ENCODE results near the gene CSTPP1. TPM values are rescaled to one million over a fixed set of nuclear protein-coding genes. Genes with fewer than 3 reads are reported as not detected.

The CSTPP1 gene
- total and polyA plus RNA-seq, 5 donors from 2014 or later: 15.1 to 18.3 (median 15.5) TPM

DNA sequence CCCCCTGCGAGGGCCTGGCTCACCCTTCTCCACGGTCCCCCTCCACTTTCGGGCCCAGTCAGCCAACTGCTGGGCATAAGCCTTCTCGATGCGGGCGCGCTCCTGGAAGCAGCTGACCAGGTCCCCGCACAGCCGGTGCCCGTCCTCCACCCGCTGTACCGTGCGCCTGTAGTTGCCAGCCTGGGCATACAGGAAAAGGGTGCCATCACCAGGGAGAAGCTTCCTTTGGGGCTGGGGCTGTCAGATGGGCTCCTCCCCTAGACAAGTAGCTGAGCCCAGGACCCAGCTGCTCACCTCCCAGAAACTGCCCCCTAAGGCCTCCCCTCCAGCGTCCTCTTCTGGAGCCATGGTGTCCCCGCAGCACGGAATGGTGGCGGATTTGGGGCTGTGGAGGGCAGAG lies 245.8 kb downstream of the CSTPP1 start:
- Mint-ChIP-seq H3K27ac (no peak overlapping the region), H3K9me3 (no peaks in the 10 kb centered on the region), H3K36me3 (no peaks in the 10 kb centered on the region), H3K4me1 (peaks cover 0 to 18% (median 8%) of the 10 kb centered on the region in 4 donors), H3K4me3 (no peak overlapping the region), H3K27me3 (peaks cover 20% of the 10 kb centered on the region)
- peaks cover 4% of the 10 kb centered on the region for H3K27me3 ChIP-seq (ENCODE audit: control insufficient read depth, insufficient read depth, low read length)
- no peak overlapping the region for H3K27ac ChIP-seq (ENCODE audit: insufficient read depth, low read length, poor library complexity, severe bottlenecking)
- peaks cover 29% of the 10 kb centered on the region for H3K4me1 ChIP-seq (ENCODE audit: control insufficient read depth, insufficient read depth, low read length, poor library complexity, severe bottlenecking)
- no peaks in the 10 kb centered on the region for H3K36me3 ChIP-seq (ENCODE audit: control insufficient read depth, insufficient read depth, low read length)
- ATAC-seq (ENCODE audit: low read depth in 2 of 2) (no peak), DNase-seq (no peak)
- no peak overlapping the region for H3K4me3 ChIP-seq (ENCODE audit: low read depth, low read length)
- H3K9me3 ChIP-seq (ENCODE audit: control insufficient read depth in 2 of 2, low read length in 2 of 2): no peaks in the 10 kb centered on the region

GRCh38 chr11:47183031-47183856 lies 246.7 kb downstream of the CSTPP1 start:
- H3K27ac Mint-ChIP-seq: no peak overlapping the region
- Histone ChIP-seq H3K9me3 (ENCODE audit: control insufficient read depth in 2 of 2, low read length in 2 of 2) (no peaks in the 10 kb centered on the region), H3K4me1 (ENCODE audit: control insufficient read depth, insufficient read depth, low read length, poor library complexity, severe bottlenecking) (peaks cover 22% of the 10 kb centered on the region), H3K36me3 (ENCODE audit: control insufficient read depth, insufficient read depth, low read length) (no peaks in the 10 kb centered on the region), H3K27me3 (ENCODE audit: control insufficient read depth, insufficient read depth, low read length) (peaks cover 10% of the 10 kb centered on the region), H3K4me3 (ENCODE audit: low read depth, low read length) (no peak overlapping the region), H3K27ac (ENCODE audit: insufficient read depth, low read length, poor library complexity, severe bottlenecking) (no peak overlapping the region)
- ATAC-seq (ENCODE audit: low read depth in 2 of 2): no peak
- H3K36me3 Mint-ChIP-seq: no peaks in the 10 kb centered on the region
- no peaks in the 10 kb centered on the region for H3K9me3 Mint-ChIP-seq
- no peak for DNase-seq
- H3K4me1 Mint-ChIP-seq: peaks cover 0 to 15% (median 5%) of the 10 kb centered on the region in 4 donors
- peak overlapping the region in 2 of 4 donors; percentile 32 to 48 for H3K4me3 Mint-ChIP-seq
- H3K27me3 Mint-ChIP-seq: peaks cover 29% of the 10 kb centered on the region

- no peaks in the 10 kb centered on the region for H3K36me3 ChIP-seq (ENCODE audit: control insufficient read depth, insufficient read depth, low read length)
- H3K9me3 Mint-ChIP-seq: no peaks in the 10 kb centered on the region
- peaks cover 12% of the 10 kb centered on the region for H3K27me3 ChIP-seq (ENCODE audit: control insufficient read depth, insufficient read depth, low read length)
- ATAC-seq (ENCODE audit: low read depth in 2 of 2): no peak
- H3K36me3 Mint-ChIP-seq: no peaks in the 10 kb centered on the region
- no peak for DNase-seq
- no peaks in the 10 kb centered on the region for H3K9me3 ChIP-seq (ENCODE audit: control insufficient read depth in 2 of 2, low read length in 2 of 2)
- no peak overlapping the region for H3K27ac Mint-ChIP-seq
- peaks cover 33% of the 10 kb centered on the region for H3K27me3 Mint-ChIP-seq
- H3K4me1 Mint-ChIP-seq: peaks cover 0 to 15% (median 5%) of the 10 kb centered on the region in 4 donors
- peaks cover 21% of the 10 kb centered on the region for H3K4me1 ChIP-seq (ENCODE audit: control insufficient read depth, insufficient read depth, low read length, poor library complexity, severe bottlenecking)
- no peak overlapping the region for H3K4me3 ChIP-seq (ENCODE audit: low read depth, low read length)
- peak overlapping the region in 1 of 4 donors; percentile 54 for H3K4me3 Mint-ChIP-seq
- no peak overlapping the region for H3K27ac ChIP-seq (ENCODE audit: insufficient read depth, low read length, poor library complexity, severe bottlenecking)
These were observed 247.4 kb downstream of the CSTPP1 start for GRCh38 chr11:47183969-47184368.

DNA sequence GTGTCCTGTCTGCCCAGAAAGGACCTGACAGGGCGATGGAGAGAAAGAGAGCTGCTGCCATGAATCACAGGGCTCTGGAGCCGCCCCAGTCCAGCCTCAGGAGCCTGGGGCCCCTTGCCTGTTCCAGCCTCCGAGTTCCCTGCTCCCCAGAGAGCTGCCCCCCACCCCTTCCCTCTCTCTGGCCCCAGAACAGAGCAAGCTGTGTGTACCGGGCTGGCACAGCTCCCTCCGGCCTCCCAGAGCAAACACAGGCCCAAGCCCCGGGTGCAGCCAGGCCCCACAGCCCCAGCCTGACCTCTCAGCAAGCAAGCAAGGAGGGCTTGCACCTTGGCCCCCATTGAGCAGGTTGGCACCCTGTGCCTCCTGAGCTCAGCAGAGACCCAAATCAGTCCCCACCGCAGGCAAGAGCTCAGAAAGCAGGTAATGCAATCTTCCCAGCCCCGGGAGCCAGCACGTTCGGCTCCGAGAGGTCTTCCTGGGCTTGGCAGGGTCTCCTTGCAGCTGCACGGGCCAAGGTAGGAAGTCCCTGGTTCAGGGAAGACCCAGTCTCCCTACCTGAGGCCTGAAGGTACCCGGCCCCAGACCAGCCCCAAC lies 248.2 kb downstream of the CSTPP1 start:
- Mint-ChIP-seq H3K4me3 (peak overlapping the region in 3 of 4 donors; percentile 38 to 54 (median 54)), H3K9me3 (no peaks in the 10 kb centered on the region), H3K27me3 (peaks cover 40% of the 10 kb centered on the region), H3K36me3 (no peaks in the 10 kb centered on the region), H3K4me1 (peaks cover 0 to 12% (median 3%) of the 10 kb centered on the region in 4 donors), H3K27ac (no peak overlapping the region)
- Histone ChIP-seq H3K36me3 (ENCODE audit: control insufficient read depth, insufficient read depth, low read length) (no peaks in the 10 kb centered on the region), H3K4me1 (ENCODE audit: control insufficient read depth, insufficient read depth, low read length, poor library complexity, severe bottlenecking) (peaks cover 21% of the 10 kb centered on the region), H3K27me3 (ENCODE audit: control insufficient read depth, insufficient read depth, low read length) (peaks cover 17% of the 10 kb centered on the region), H3K4me3 (ENCODE audit: low read depth, low read length) (no peak overlapping the region), H3K9me3 (ENCODE audit: control insufficient read depth in 2 of 2, low read length in 2 of 2) (no peaks in the 10 kb centered on the region), H3K27ac (ENCODE audit: insufficient read depth, low read length, poor library complexity, severe bottlenecking) (no peak overlapping the region)
- DNase-seq (no peak), ATAC-seq (ENCODE audit: low read depth in 2 of 2) (no peak)

- Mint-ChIP-seq H3K27ac (no peak overlapping the region), H3K36me3 (no peaks in the 10 kb centered on the region), H3K27me3 (peaks cover 40% of the 10 kb centered on the region), H3K4me3 (peak overlapping the region in 3 of 4 donors; percentile 24 to 51 (median 48)), H3K4me1 (peaks cover 0 to 12% (median 3%) of the 10 kb centered on the region in 4 donors), H3K9me3 (no peaks in the 10 kb centered on the region)
- Histone ChIP-seq H3K27ac (ENCODE audit: insufficient read depth, low read length, poor library complexity, severe bottlenecking) (no peak overlapping the region), H3K9me3 (ENCODE audit: control insufficient read depth in 2 of 2, low read length in 2 of 2) (no peaks in the 10 kb centered on the region), H3K36me3 (ENCODE audit: control insufficient read depth, insufficient read depth, low read length) (no peaks in the 10 kb centered on the region), H3K4me1 (ENCODE audit: control insufficient read depth, insufficient read depth, low read length, poor library complexity, severe bottlenecking) (peaks cover 21% of the 10 kb centered on the region), H3K4me3 (ENCODE audit: low read depth, low read length) (no peak overlapping the region), H3K27me3 (ENCODE audit: control insufficient read depth, insufficient read depth, low read length) (peaks cover 17% of the 10 kb centered on the region)
- no peak for DNase-seq
- ATAC-seq (ENCODE audit: low read depth in 2 of 2): no peak
These were observed 248.9 kb downstream of the CSTPP1 start for GRCh38 chr11:47185305-47186075.

DNA sequence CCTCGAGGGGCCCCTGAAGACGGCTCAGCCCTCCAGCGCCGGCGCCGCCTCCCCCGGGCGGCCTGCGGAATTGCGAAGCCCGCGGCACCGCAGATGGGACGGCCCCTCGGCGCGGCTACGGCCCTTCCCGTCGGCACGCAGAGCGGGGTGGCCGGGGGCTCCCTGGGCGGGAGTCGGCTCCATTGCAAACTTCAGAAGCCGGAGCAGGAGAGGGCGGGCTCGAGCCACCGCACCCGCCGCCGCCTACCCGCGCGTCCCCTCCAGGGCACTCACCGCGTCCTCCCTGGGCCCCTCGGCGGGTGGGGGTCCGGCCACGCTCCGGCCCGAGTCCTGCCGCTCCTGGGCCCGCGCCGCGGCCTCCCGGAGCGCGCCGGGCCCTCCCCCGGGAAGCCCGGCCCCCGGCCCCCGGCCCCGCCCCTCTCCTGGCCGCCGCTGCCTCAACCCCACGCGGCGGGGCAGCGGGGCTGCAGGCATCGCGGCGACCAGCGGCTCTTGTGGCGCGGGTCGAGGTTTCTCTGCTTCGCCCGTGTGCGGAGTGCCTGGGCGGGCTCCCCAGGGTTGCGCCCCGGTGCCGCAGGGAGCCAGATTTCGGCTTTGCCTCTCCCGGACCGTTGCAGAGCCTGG lies 249.6 kb downstream of the CSTPP1 start, which contains the start of gene PACSIN3:
TSS of gene PACSIN3 (minus strand) at position 359 of the 624 bp plus-strand sequence. CDS start 3,707 bp downstream, outside the sequence.
- no peaks in the 10 kb centered on the region for H3K9me3 Mint-ChIP-seq
- peak; percentile 48 to 52 for ATAC-seq (ENCODE audit: low read depth in 2 of 2)
- Histone ChIP-seq H3K9me3 (ENCODE audit: control insufficient read depth in 2 of 2, low read length in 2 of 2) (no peaks in the 10 kb centered on the region), H3K27ac (ENCODE audit: insufficient read depth, low read length, poor library complexity, severe bottlenecking) (no peak within 1 kb of the TSS), H3K4me3 (ENCODE audit: low read depth, low read length) (no peak within 1 kb of the TSS), H3K36me3 (ENCODE audit: control insufficient read depth, insufficient read depth, low read length) (no peaks in the 10 kb centered on the region), H3K27me3 (ENCODE audit: control insufficient read depth, insufficient read depth, low read length) (peaks cover 17% of the 10 kb centered on the region), H3K4me1 (ENCODE audit: control insufficient read depth, insufficient read depth, low read length, poor library complexity, severe bottlenecking) (peaks cover 21% of the 10 kb centered on the region)
- peak; percentile 19 to 46 (median 33) for DNase-seq
- H3K4me3 Mint-ChIP-seq: peak within 1 kb of the TSS; percentile 77 to 90 (median 84)
- no peaks in the 10 kb centered on the region for H3K36me3 Mint-ChIP-seq
- H3K27me3 Mint-ChIP-seq: peaks cover 40% of the 10 kb centered on the region
- peak within 1 kb of the TSS in 1 of 3 donors; percentile 42 for H3K27ac Mint-ChIP-seq
- peaks cover 0 to 12% (median 3%) of the 10 kb centered on the region in 4 donors for H3K4me1 Mint-ChIP-seq
